Right lobe of liver (tissue), 6 donors: Measurements from ENCODE around the gene ROBO2. TPM values are rescaled to one million over a fixed set of nuclear protein-coding genes. Genes with fewer than 3 reads are reported as not detected.

Source experiments
- ATAC-seq, 4 donors: fragments of 200-7000 bp; cut with Tn5 transposase; one replicate each; pipeline ENCODE4 v1.9.1; 2020; ENCODE audit warnings: mild to moderate bottlenecking in 4 of 4, moderate library complexity in 4 of 4
- DNase-seq, 3 donors: peaks; one replicate each; pipeline ENCODE4 v3.0.0-alpha.2; 2020
- H3K27ac ChIP-seq, 3 donors: fragments of 200-600 bp; one replicate each; pipeline ENCODE4 v1.8.0; 2022
- H3K27me3 ChIP-seq, 2 donors: fragments of 200-600 bp; one replicate each; pipeline ENCODE4 v1.8.0; 2022
- H3K36me3 ChIP-seq, 4 donors: fragments of 200-600 bp; sonication (generic) in 1 of 4; one replicate each; pipeline versions ENCODE4 v1.5.1 to v1.8.0; 2017 to 2022; ENCODE audit warnings: control low read depth in 1 of 4
- H3K4me1 ChIP-seq, 4 donors: fragments of 200-600 bp; sonication (generic) in 1 of 4; one replicate each; pipeline versions ENCODE4 v1.5.1 to v1.8.0; 2017 to 2022; ENCODE audit warnings: control low read depth in 1 of 4
- H3K4me3 ChIP-seq, 3 donors: fragments of 200-600 bp; one replicate each; pipeline ENCODE4 v1.8.0; 2022
- H3K9me3 ChIP-seq, 4 donors: fragments of 200-600 bp; sonication (generic) in 1 of 4; one replicate each; pipeline versions ENCODE4 v1.5.1 to v1.8.0; 2017 to 2022; ENCODE audit warnings: control low read depth in 1 of 4
- POLR2A ChIP-seq: fragments of 450-650 bp; IDR thresholded peaks from one replicate; pipeline ENCODE4 v1.6.1; 2017; ENCODE audit warnings: antibody characterized with exemption, mild to moderate bottlenecking
- WGBS: methylation state at CpG from one replicate; pipeline ENCODE4 v1.1.6; 2018; ENCODE audit warnings: low coverage, low lambda C conversion rate; ENCODE audit not compliant: insufficient coverage; ENCODE audit errors: missing lambda C conversion rate; 5-methylcytosine and 5-hydroxymethylcytosine counted together
- intact Hi-C, 2 donors: fragments of 100-400 bp; cut with DNase I; formaldehyde crosslinking; loops; one replicate each; pipeline versions ENCODE4 v1.11.2 to v1.14.1; 2022
- total RNA-seq, 6 experiments: library from RNA; depleted of rRNA in 2 of 6; stranded (reverse); fragments of >200 nt in 2 of 6; fragmentation: NEBNext Ultra II Directional in 3 of 6; extraction: Animal tissue kit (Norgen Biotek cat#: 25700) in 3 of 6; gene quantifications; one replicate each; pipeline versions ENCODE4 v1.1.0 to v1.2.4, GENCODE V29; 2016 to 2023
- TF ChIP-seq, protein P1 (sequence below), 4 donors: fragments of 200-600 bp in 3 of 4; fragments of 450-650 bp in 1 of 4; IDR thresholded peaks; one replicate each; pipeline versions ENCODE4 v1.5.1 to v1.8.0; 2016 to 2022; ENCODE audit warnings: antibody characterized with exemption in 4 of 4, mild to moderate bottlenecking in 2 of 4
- donor health status: DM: no; HTN: yes; CAD: no.
- donor health status: DM: no; HTN: no; CAD: no.
- donor health status: DM: no; HTN: no; CAD: no.
- donor health status: DM: no; HTN: yes; CAD: no.
- donor health status: DM: no; HTN: yes; CAD: no.

Gene ROBO2
- total RNA-seq, 6 experiments from 2014 or later, result 0.07 to 1.7 (median 0.67) TPM

DNA sequence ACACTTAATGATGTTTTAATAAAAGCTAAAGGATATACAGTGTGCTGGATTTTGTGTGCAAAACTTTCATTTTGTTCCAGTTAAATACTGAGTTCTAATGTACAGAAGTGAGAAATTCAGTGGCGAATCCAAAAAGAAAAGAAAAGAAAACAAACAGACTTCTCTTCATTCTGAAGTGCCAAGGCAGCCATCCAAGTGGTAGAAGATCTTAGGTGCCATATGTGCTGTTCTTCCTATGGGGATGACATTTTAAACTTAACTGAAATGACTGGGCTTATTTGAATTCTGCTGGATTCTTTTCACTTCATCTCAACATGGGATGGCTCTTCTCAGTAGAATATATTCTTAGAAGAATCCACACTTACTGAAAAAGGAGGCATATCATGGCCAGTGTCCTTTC lies 416.5 kb downstream of the ROBO2 start:
- TF ChIP-seq POLR2A, result no peak
- TF ChIP-seq, protein P1, sequence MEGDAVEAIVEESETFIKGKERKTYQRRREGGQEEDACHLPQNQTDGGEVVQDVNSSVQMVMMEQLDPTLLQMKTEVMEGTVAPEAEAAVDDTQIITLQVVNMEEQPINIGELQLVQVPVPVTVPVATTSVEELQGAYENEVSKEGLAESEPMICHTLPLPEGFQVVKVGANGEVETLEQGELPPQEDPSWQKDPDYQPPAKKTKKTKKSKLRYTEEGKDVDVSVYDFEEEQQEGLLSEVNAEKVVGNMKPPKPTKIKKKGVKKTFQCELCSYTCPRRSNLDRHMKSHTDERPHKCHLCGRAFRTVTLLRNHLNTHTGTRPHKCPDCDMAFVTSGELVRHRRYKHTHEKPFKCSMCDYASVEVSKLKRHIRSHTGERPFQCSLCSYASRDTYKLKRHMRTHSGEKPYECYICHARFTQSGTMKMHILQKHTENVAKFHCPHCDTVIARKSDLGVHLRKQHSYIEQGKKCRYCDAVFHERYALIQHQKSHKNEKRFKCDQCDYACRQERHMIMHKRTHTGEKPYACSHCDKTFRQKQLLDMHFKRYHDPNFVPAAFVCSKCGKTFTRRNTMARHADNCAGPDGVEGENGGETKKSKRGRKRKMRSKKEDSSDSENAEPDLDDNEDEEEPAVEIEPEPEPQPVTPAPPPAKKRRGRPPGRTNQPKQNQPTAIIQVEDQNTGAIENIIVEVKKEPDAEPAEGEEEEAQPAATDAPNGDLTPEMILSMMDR (IDR thresholded peaks at IDR 0.05), result no peak
- no peak for DNase-seq
- intact Hi-C loops, result no loop called here

DNA sequence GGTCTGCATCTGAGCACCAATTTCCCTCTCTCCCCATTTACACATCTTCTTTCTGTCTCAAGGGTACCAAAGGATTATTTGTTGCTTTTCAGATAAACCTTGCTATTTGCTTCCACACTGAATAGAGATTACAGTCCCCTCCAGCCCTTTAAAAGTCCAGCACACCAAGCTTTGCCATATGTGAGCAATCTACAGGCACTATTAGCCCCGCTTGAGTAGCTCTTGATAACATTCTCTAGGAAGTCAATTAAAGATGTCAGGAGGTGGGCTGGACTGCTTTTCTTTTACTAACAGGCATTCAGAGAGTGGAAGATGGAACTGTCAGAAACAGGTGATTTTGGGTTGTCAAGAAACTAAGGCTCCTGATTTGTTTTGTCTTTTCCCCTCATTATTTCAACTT lies 417.0 kb downstream of the ROBO2 start:
- no peaks in the 10 kb centered on the region for H3K9me3 ChIP-seq
- no peaks in the 10 kb centered on the region for H3K36me3 ChIP-seq
- intact Hi-C loops, result no loop called here
- no peak for DNase-seq
- no peak for TF ChIP-seq POLR2A
- TF ChIP-seq, protein P1 (IDR thresholded peaks at IDR 0.05), result no peak
- no peak overlapping the region for H3K4me3 ChIP-seq
- no peak for ATAC-seq
- no peak overlapping the region for H3K27ac ChIP-seq
- H3K27me3 ChIP-seq, result no peaks in the 10 kb centered on the region
- no peaks in the 10 kb centered on the region for H3K4me1 ChIP-seq
- whole genome bisulfite sequencing, result 63% methylated on average over 1 of the region's 1 CpG

More for the DNA sequence above, 416.5 kb downstream of the ROBO2 start:
- ATAC-seq, result no peak
- Histone ChIP-seq H3K36me3 (no peaks in the 10 kb centered on the region), H3K27me3 (no peaks in the 10 kb centered on the region), H3K4me3 (no peak overlapping the region), H3K27ac (no peak overlapping the region), H3K4me1 (no peaks in the 10 kb centered on the region), H3K9me3 (no peaks in the 10 kb centered on the region)
- 25% methylated on average over 1 of the region's 1 CpG for WGBS

DNA sequence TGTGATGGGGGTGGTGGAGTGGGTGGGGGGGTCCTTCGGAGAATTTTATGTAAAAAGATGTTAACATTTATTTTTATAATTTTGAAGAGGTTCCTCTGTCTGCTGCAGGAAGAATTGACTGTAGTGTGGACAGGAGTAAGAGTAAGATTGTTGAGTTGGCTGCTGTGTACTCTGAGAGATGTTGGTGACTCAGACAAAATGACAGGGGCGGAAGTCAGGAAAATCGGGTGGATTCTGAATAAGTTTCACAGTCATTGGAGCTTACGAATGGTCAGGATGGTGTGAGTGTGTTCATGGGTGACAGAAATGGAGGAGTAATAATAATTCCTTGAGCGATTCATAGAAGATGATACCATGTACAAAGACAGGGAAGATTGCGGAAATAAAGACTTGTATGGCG lies 420.0 kb downstream of the ROBO2 start:
- H3K27ac ChIP-seq, result no peak overlapping the region
- intact Hi-C loops, result no loop called here

GRCh38 chr3:77460326-77460725 lies 420.4 kb downstream of the ROBO2 start:
- no peak for TF ChIP-seq POLR2A
- no peak for ATAC-seq
- WGBS, result 73% methylated on average over 3 of the region's 3 CpGs
- Histone ChIP-seq H3K4me1 (no peaks in the 10 kb centered on the region), H3K9me3 (no peaks in the 10 kb centered on the region), H3K27ac (no peak overlapping the region), H3K36me3 (no peaks in the 10 kb centered on the region), H3K27me3 (no peaks in the 10 kb centered on the region), H3K4me3 (no peak overlapping the region)
- no peak for DNase-seq
- intact Hi-C loops, result no loop called here

More for the DNA sequence above, 420.0 kb downstream of the ROBO2 start:
- no peaks in the 10 kb centered on the region for H3K9me3 ChIP-seq
- H3K4me1 ChIP-seq, result no peaks in the 10 kb centered on the region
- no peaks in the 10 kb centered on the region for H3K36me3 ChIP-seq
- TF ChIP-seq, protein P1 (IDR thresholded peaks at IDR 0.05), result no peak
- no peak for TF ChIP-seq POLR2A
- H3K4me3 ChIP-seq, result no peak overlapping the region
- ATAC-seq (no peak), DNase-seq (no peak)
- WGBS, result 88% methylated on average over 7 of the region's 7 CpGs
- no peaks in the 10 kb centered on the region for H3K27me3 ChIP-seq

DNA sequence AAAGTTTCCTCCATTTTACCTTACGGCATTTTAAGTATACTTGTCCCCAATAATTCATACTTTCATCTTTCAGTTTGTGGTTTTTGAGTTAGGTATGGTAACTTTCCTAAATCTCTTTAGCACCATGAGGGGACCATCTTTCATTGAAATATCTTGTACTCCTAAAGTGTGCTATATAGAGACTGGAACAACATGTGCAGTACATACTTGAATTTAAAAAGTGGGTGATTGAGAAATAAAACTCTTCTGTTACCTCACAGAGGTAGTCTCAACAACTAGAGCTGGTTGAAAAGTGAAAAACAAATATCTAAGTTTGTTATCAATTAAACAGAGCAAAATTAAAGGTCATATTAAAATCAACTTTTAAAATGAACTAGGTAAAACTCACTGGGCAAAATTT lies 423.1 kb downstream of the ROBO2 start:
- no peak for ATAC-seq
- intact Hi-C loops, result no loop called here
- no peak for DNase-seq
- Histone ChIP-seq H3K27ac (no peak overlapping the region), H3K4me3 (no peak overlapping the region), H3K36me3 (no peaks in the 10 kb centered on the region), H3K4me1 (peaks cover 0 to 18% (median 2%) of the 10 kb centered on the region in 4 donors), H3K9me3 (no peaks in the 10 kb centered on the region), H3K27me3 (no peaks in the 10 kb centered on the region)
- TF ChIP-seq POLR2A, result no peak
- TF ChIP-seq, protein P1 (IDR thresholded peaks at IDR 0.05), result no peak
- WGBS, result 0% methylated on average over 1 of the region's 1 CpG
